Measurements from ENCODE around the gene SNRK. TPM values are rescaled to one million over a fixed set of nuclear protein-coding genes. Genes with fewer than 3 reads are reported as not detected.

SNRK gene
- total and polyA plus RNA-seq, 2 donors (not counting 3 experiments of a cell fraction or from before 2014, with no cell fraction given): 43.3 to 99.9 TPM

- CTCF ChIA-PET: interaction anchor here (0.8 to 3.4 kb wide), 24 partner anchors 9 to 810 kb away, joined by 3 to 56 read pairs (median 5); partner anchors contain the start of gene SNRK
- no peaks in the 10 kb centered on the region for H3K9me3 ChIP-seq (replicated peaks; ENCODE audit: control insufficient read depth, insufficient read depth, low read length)
- TSS peak; percentile 69 for BruUV-seq (replicated peaks)
These were observed 102.6 kb downstream of the SNRK start for GRCh38 chr3:43388915-43389314.

More at GRCh38 chr3:43388915-43389314, 102.6 kb downstream of the SNRK start:
- POLR2A ChIA-PET: interaction anchor here (0.9 to 1.7 kb wide), 7 partner anchors 11 to 227 kb away, joined by 3 to 8 read pairs (median 4); partner anchors contain the start of gene SNRK
- Histone ChIP-seq H3K4me1 (ENCODE audit: control insufficient read depth, extremely low read depth, insufficient read depth, low read length) (peaks cover 65% of the 10 kb centered on the region), H3K9me1 (replicated peaks; ENCODE audit: control insufficient read depth, extremely low read depth, insufficient read depth, low read length) (no peaks in the 10 kb centered on the region), H3K27ac (ENCODE audit: insufficient read depth, low read depth, low read length) (peak overlapping the region; percentile 97), H2AFZ (ENCODE audit: low read depth, low read length) (no peak overlapping the region), H3K79me2 (ENCODE audit: control insufficient read depth, insufficient read depth, low read length) (peaks cover 13% of the 10 kb centered on the region), H3K27me3 (ENCODE audit: control insufficient read depth in 2 of 2, insufficient read depth in 2 of 2, low read length in 2 of 2) (no peaks in the 10 kb centered on the region), H3K4me2 (ENCODE audit: insufficient read depth, low read length) (peak overlapping the region; percentile 58), H3K9ac (replicated peaks; ENCODE audit: extremely low read depth, insufficient read depth, low read length) (peak overlapping the region; percentile 91), H3K36me3 (ENCODE audit: control insufficient read depth in 2 of 2, extremely low read depth in 1 of 2, insufficient read depth in 2 of 2, low read length in 2 of 2) (no peaks in the 10 kb centered on the region), H3K4me3 (replicated peaks in 1 of 3; ENCODE audit: insufficient read depth in 1 of 3, low read depth in 1 of 3, low read length in 3 of 3) (peak overlapping the region in 1 of 3 experiments; percentile 4), H4K20me1 (replicated peaks; ENCODE audit: control insufficient read depth, extremely low read depth, insufficient read depth, low read length) (no peaks in the 10 kb centered on the region)
- DNase-seq (ENCODE audit: low read depth, low spot score) (no peak), FAIRE-seq (no peak)
- intact Hi-C loops (cut with micrococcal nuclease): loop anchor here (1.0 to 2.0 kb wide), 11 partner anchors 16 to 209 kb away; partner anchors contain the start of gene SNRK
- TF ChIP-seq FOS (IDR thresholded peaks at IDR 0.05; ENCODE audit: borderline replicate concordance, insufficient read depth, low read length) (no peak), EZH2 (IDR thresholded peaks at IDR 0.05; ENCODE audit: borderline replicate concordance, low read depth, low read length, severe bottlenecking) (no peak), GATA2 (IDR thresholded peaks at IDR 0.05; ENCODE audit: insufficient read depth, insufficient read length, low read depth, low read length) (no peak), POLR2A (IDR thresholded peaks at IDR 0.05; ENCODE audit: low read depth, low read length) (no peak), POLR2AphosphoS5 (IDR thresholded peaks at IDR 0.05; ENCODE audit: insufficient read depth, low read depth, low read length) (no peak), MYC (IDR thresholded peaks at IDR 0.05; ENCODE audit: low read depth, low read length) (no peak), JUN (IDR thresholded peaks at IDR 0.05; ENCODE audit: borderline replicate concordance, insufficient read depth, insufficient read length, low read depth) (no peak)
- TF ChIP-seq, protein P1, sequence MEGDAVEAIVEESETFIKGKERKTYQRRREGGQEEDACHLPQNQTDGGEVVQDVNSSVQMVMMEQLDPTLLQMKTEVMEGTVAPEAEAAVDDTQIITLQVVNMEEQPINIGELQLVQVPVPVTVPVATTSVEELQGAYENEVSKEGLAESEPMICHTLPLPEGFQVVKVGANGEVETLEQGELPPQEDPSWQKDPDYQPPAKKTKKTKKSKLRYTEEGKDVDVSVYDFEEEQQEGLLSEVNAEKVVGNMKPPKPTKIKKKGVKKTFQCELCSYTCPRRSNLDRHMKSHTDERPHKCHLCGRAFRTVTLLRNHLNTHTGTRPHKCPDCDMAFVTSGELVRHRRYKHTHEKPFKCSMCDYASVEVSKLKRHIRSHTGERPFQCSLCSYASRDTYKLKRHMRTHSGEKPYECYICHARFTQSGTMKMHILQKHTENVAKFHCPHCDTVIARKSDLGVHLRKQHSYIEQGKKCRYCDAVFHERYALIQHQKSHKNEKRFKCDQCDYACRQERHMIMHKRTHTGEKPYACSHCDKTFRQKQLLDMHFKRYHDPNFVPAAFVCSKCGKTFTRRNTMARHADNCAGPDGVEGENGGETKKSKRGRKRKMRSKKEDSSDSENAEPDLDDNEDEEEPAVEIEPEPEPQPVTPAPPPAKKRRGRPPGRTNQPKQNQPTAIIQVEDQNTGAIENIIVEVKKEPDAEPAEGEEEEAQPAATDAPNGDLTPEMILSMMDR (IDR thresholded peaks at IDR 0.05; ENCODE audit: extremely low read depth in 1 of 2, insufficient read depth in 1 of 2, low read depth in 1 of 2, low read length in 2 of 2): no peak
- TF ChIP-seq, protein P2, sequence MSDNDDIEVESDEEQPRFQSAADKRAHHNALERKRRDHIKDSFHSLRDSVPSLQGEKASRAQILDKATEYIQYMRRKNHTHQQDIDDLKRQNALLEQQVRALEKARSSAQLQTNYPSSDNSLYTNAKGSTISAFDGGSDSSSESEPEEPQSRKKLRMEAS (IDR thresholded peaks at IDR 0.05; ENCODE audit: insufficient read depth, insufficient read length): no peak
- dilution Hi-C loops (cut with MboI; ENCODE audit: extremely low pct_ligation_motif_present, low sequenced_read_pairs): loop anchor here (25.0 kb wide), 1 partner anchor 202 kb away; no protein-coding TSS in a partner anchor

Data from endothelial cell of umbilical vein (primary cell).